H9 (cell line): ENCODE results near the gene PGF. TPM values are rescaled to one million over a fixed set of nuclear protein-coding genes. Genes with fewer than 3 reads are reported as not detected.

Source experiments
- DNase-seq: peaks from one replicate; pipeline ENCODE4 v3.0.0-alpha.2; 2017
- H2AFZ ChIP-seq: one replicate; pipeline ENCODE4 v1.6.1; 2013; ENCODE audit warnings: mild to moderate bottlenecking, low read length, control low read depth, moderate library complexity
- H2AK5ac ChIP-seq: 2 replicates; pipeline ENCODE4 v1.6.1; 2013; ENCODE audit warnings: low read length, control low read depth, mixed read lengths; ENCODE audit not compliant: insufficient read length
- H2BK120ac ChIP-seq: one replicate; pipeline ENCODE4 v1.6.1; 2013; ENCODE audit warnings: low read depth, mild to moderate bottlenecking, low read length, control low read depth, inconsistent platforms; ENCODE audit not compliant: poor library complexity, severe bottlenecking
- H2BK12ac ChIP-seq: 2 replicates; pipeline ENCODE4 v1.6.1; 2013; ENCODE audit warnings: low read length, control low read depth, mixed read lengths, low read depth; ENCODE audit not compliant: insufficient read length
- H2BK15ac ChIP-seq: 2 replicates; pipeline ENCODE4 v1.6.1; 2013; ENCODE audit warnings: low read depth, low read length, control low read depth
- H2BK20ac ChIP-seq: one replicate; pipeline ENCODE4 v1.6.1; 2013; ENCODE audit warnings: low read depth, mild to moderate bottlenecking, low read length, control low read depth, inconsistent platforms; ENCODE audit not compliant: poor library complexity, severe bottlenecking
- H2BK5ac ChIP-seq: 2 replicates; pipeline ENCODE4 v1.6.1; 2013; ENCODE audit warnings: low read length, control low read depth, mixed read lengths; ENCODE audit not compliant: insufficient read length
- H3K14ac ChIP-seq: 2 replicates; pipeline ENCODE4 v1.6.1; 2013; ENCODE audit warnings: low read length, control low read depth; ENCODE audit not compliant: insufficient read depth
- H3K18ac ChIP-seq: 2 replicates; pipeline ENCODE4 v1.6.1; 2013; ENCODE audit warnings: low read depth, mild to moderate bottlenecking, mixed read lengths, low read length, control low read depth; ENCODE audit not compliant: insufficient read length
- H3K23ac ChIP-seq: 2 replicates; pipeline ENCODE4 v1.6.1; 2013; ENCODE audit warnings: low read length, control low read depth, mixed read lengths, low read depth; ENCODE audit not compliant: insufficient read length
- H3K23me2 ChIP-seq: 2 replicates; pipeline ENCODE4 v1.6.1; 2013; ENCODE audit warnings: low read depth, mild to moderate bottlenecking, mixed read lengths, low read length, control low read depth; ENCODE audit not compliant: insufficient read length, poor library complexity, severe bottlenecking
- H3K27ac ChIP-seq: 2 replicates; pipeline ENCODE4 v1.5.1; 2013; ENCODE audit warnings: low read length, control low read depth, mixed read lengths, low read depth; ENCODE audit not compliant: insufficient read length
- H3K27me3 ChIP-seq: 2 replicates; pipeline ENCODE4 v1.6.1; 2013; ENCODE audit warnings: low read length, control low read depth, inconsistent platforms; ENCODE audit not compliant: insufficient read depth
- H3K4ac ChIP-seq: 2 replicates; pipeline ENCODE4 v1.6.1; 2013; ENCODE audit warnings: low read depth, mild to moderate bottlenecking, control low read depth, inconsistent platforms, low read length, moderate library complexity
- H3K4me1 ChIP-seq: 2 replicates; pipeline ENCODE4 v1.6.1; 2013; ENCODE audit warnings: low read length, control low read depth, inconsistent platforms; ENCODE audit not compliant: insufficient read depth
- H3K4me2 ChIP-seq: 2 replicates; pipeline ENCODE4 v1.6.1; 2013; ENCODE audit warnings: low read length, control low read depth, mixed read lengths; ENCODE audit not compliant: insufficient read length, insufficient read depth
- H3K56ac ChIP-seq: 2 replicates; pipeline ENCODE4 v1.6.1; 2013; ENCODE audit warnings: low read depth, mild to moderate bottlenecking, mixed read lengths, low read length, control low read depth; ENCODE audit not compliant: insufficient read length
- H3K79me1 ChIP-seq: 2 replicates; pipeline ENCODE4 v1.6.1; 2013; ENCODE audit warnings: low read depth, mild to moderate bottlenecking, moderate library complexity, low read length, control low read depth, inconsistent platforms; ENCODE audit not compliant: insufficient read depth, poor library complexity, severe bottlenecking
- H3K79me2 ChIP-seq: 2 replicates; pipeline ENCODE4 v1.6.1; 2013; ENCODE audit warnings: low read length, control low read depth, inconsistent platforms; ENCODE audit not compliant: insufficient read depth
- H3K9ac ChIP-seq: 2 replicates; pipeline ENCODE4 v1.6.1; 2013; ENCODE audit warnings: low read length, control low read depth, mixed read lengths; ENCODE audit not compliant: insufficient read length; ENCODE audit errors: extremely low read depth
- H3K9me3 ChIP-seq: one replicate; pipeline ENCODE4 v1.6.1; 2013; ENCODE audit warnings: low read depth, low read length, inconsistent platforms; ENCODE audit not compliant: control insufficient read depth
- H3T11ph ChIP-seq: one replicate; pipeline ENCODE4 v1.6.1; 2013; ENCODE audit warnings: mild to moderate bottlenecking, low read length, control low read depth, inconsistent platforms
- H4K20me1 ChIP-seq: one replicate; pipeline ENCODE4 v1.6.1; 2013; ENCODE audit not compliant: control insufficient read depth, insufficient read length, insufficient read depth
- H4K5ac ChIP-seq: 2 replicates; pipeline ENCODE4 v1.6.1; 2013; ENCODE audit warnings: low read depth, mild to moderate bottlenecking, mixed read lengths, low read length, control low read depth; ENCODE audit not compliant: insufficient read length
- H4K8ac ChIP-seq: replicated peaks from 2 replicates; pipeline ENCODE4 v1.6.1; 2013; ENCODE audit warnings: low read length, control low read depth, mixed read lengths, low read depth; ENCODE audit not compliant: insufficient read length
- H4K91ac ChIP-seq: 2 replicates; pipeline ENCODE4 v1.6.1; 2013; ENCODE audit warnings: low read depth, mild to moderate bottlenecking, moderate library complexity, mixed read lengths, low read length, control low read depth; ENCODE audit not compliant: insufficient read length
- H3K27ac Mint-ChIP-seq, 3 experiments: 2 replicates in 2 of 3; 3 replicates in 1 of 3; pipeline ENCODE4 v1.8.0; 2020 to 2021; ENCODE audit warnings: mixed read lengths in 3 of 3, mild to moderate bottlenecking in 1 of 3, moderate library complexity in 1 of 3
- H3K27me3 Mint-ChIP-seq: 2 replicates; pipeline ENCODE4 v1.8.0; 2021; ENCODE audit warnings: low read depth, mild to moderate bottlenecking, moderate library complexity, mixed read lengths
- H3K36me3 Mint-ChIP-seq, 3 experiments: 2 replicates in 2 of 3; 3 replicates in 1 of 3; pipeline ENCODE4 v1.8.0; 2020 to 2021; ENCODE audit warnings: low read depth in 3 of 3, mixed read lengths in 3 of 3; ENCODE audit not compliant: insufficient read depth in 1 of 3
- H3K4me1 Mint-ChIP-seq, 2 experiments: 2 replicates each; pipeline ENCODE4 v1.8.0; 2020; ENCODE audit warnings: mixed read lengths in 2 of 2
- H3K4me3 Mint-ChIP-seq, 2 experiments: 2 replicates in 1 of 2; 3 replicates in 1 of 2; pipeline ENCODE4 v1.8.0; 2020 to 2021; ENCODE audit warnings: mild to moderate bottlenecking in 2 of 2, mixed read lengths in 2 of 2, moderate library complexity in 1 of 2
- H3K9me3 Mint-ChIP-seq, 2 experiments: 2 replicates in 1 of 2; 3 replicates in 1 of 2; pipeline ENCODE4 v1.8.0; 2020; ENCODE audit warnings: mild to moderate bottlenecking in 2 of 2, mixed read lengths in 2 of 2, moderate library complexity in 1 of 2
- WGBS: extraction: QIAGEN DNeasy Blood & Tissue Kit; methylation state at CpG from one replicate; pipeline ENCODE4 v1.1.7; 2013; ENCODE audit warnings: missing lambda C conversion rate, low lambda C conversion rate, mixed read lengths; ENCODE audit not compliant: insufficient read length; ENCODE audit errors: extremely low coverage; 5-methylcytosine and 5-hydroxymethylcytosine counted together
- total RNA-seq: library from RNA; stranded (reverse); gene quantifications from 2 replicates; pipeline ENCODE4 v1.2.1, GENCODE V29; 2021
- TF ChIP-seq, protein P1 (sequence below): fragments of 200-600 bp; sonication (generic); conservative IDR thresholded peaks from 3 replicates; pipeline ENCODE4 v1.8.0; 2021; ENCODE audit warnings: antibody characterized with exemption, mild to moderate bottlenecking

PGF gene
- total RNA-seq, 1 experiment from 2014 or later = 2.3 TPM

DNA sequence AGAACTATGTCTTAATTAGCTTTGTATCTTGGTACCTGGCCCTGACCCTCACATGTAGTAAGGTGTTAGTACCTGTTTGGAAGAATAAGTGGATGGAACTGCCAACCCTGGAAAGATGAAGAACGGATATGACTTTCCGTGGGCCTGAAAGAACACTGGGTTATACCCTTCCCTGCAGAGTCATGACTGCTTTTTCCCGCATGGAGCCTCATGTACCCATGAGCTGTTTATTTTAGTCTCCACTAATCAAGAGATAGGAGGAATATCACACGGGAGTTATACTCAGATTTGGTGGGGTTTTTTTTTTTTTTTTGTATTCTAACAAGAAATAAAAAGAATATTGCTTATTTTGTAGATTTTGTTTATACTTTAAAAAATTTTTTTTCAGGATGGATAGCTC lies 57.8 kb downstream of the PGF start:
- Histone ChIP-seq H3K23me2 (no peaks in the 10 kb centered on the region), H3K27ac (no peak overlapping the region), H3K23ac (no peak overlapping the region), H2BK120ac (no peak overlapping the region), H3T11ph (no peak overlapping the region), H3K9ac (no peak overlapping the region), H3K79me1 (no peaks in the 10 kb centered on the region), H3K56ac (no peak overlapping the region), H2BK20ac (no peak overlapping the region), H4K91ac (no peak overlapping the region), H4K5ac (no peak overlapping the region), H3K4me1 (no peaks in the 10 kb centered on the region), H3K79me2 (no peaks in the 10 kb centered on the region), H2AFZ (no peak overlapping the region), H2BK5ac (no peak overlapping the region), H4K8ac (no peak overlapping the region), H2BK15ac (no peak overlapping the region), H3K18ac (no peak overlapping the region), H4K20me1 (no peaks in the 10 kb centered on the region), H2BK12ac (no peak overlapping the region), H3K9me3 (no peaks in the 10 kb centered on the region), H3K4ac (no peak overlapping the region), H2AK5ac (no peak overlapping the region), H3K27me3 (no peaks in the 10 kb centered on the region), H3K4me2 (no peak overlapping the region), H3K14ac (no peak overlapping the region)
- Mint-ChIP-seq H3K27ac (no peak overlapping the region; a peak in 1 of 7 replicates), H3K9me3 (no peaks in the 10 kb centered on the region), H3K36me3 (peaks cover 81 to 99% (median 98%) of the 10 kb centered on the region in 3 experiments), H3K27me3 (no peaks in the 10 kb centered on the region), H3K4me3 (no peak overlapping the region), H3K4me1 (peaks cover 2% of the 10 kb centered on the region in 2 experiments; a peak in 3 of 4 replicates)
- DNase-seq = no peak
- TF ChIP-seq, protein P1, sequence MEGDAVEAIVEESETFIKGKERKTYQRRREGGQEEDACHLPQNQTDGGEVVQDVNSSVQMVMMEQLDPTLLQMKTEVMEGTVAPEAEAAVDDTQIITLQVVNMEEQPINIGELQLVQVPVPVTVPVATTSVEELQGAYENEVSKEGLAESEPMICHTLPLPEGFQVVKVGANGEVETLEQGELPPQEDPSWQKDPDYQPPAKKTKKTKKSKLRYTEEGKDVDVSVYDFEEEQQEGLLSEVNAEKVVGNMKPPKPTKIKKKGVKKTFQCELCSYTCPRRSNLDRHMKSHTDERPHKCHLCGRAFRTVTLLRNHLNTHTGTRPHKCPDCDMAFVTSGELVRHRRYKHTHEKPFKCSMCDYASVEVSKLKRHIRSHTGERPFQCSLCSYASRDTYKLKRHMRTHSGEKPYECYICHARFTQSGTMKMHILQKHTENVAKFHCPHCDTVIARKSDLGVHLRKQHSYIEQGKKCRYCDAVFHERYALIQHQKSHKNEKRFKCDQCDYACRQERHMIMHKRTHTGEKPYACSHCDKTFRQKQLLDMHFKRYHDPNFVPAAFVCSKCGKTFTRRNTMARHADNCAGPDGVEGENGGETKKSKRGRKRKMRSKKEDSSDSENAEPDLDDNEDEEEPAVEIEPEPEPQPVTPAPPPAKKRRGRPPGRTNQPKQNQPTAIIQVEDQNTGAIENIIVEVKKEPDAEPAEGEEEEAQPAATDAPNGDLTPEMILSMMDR = no peak
- WGBS = no CpG with 5 or more reads among the region's 4 CpGs
